Large intestine (tissue), 3 donors: Measurements from ENCODE around the gene DUS2. TPM values are rescaled to one million over a fixed set of nuclear protein-coding genes. Genes with fewer than 3 reads are reported as not detected.
"Not testable (repeated sequence)": the region's sequence is repeated elsewhere in the genome, so short reads cannot be mapped to it uniquely, and the experiment has no call there.

ENCODE experiments used
- DNase-seq, 2 donors: peaks; one replicate each; pipeline versions ENCODE4 v3.0.0 to v3.0.0-alpha.2; 2013
- H3K27ac ChIP-seq: one replicate; pipeline ENCODE4 v1.5.1; 2013; ENCODE audit warnings: low read length
- H3K27me3 ChIP-seq: 2 replicates; pipeline ENCODE4 v1.6.1; 2013; ENCODE audit warnings: low read length; ENCODE audit not compliant: control insufficient read depth, insufficient read depth
- H3K36me3 ChIP-seq: 2 replicates; pipeline ENCODE4 v1.6.1; 2013; ENCODE audit warnings: low read length; ENCODE audit not compliant: control insufficient read depth, insufficient read depth
- H3K4me1 ChIP-seq: one replicate; pipeline ENCODE4 v1.6.1; 2013; ENCODE audit warnings: low read length; ENCODE audit not compliant: control insufficient read depth, insufficient read depth
- H3K4me3 ChIP-seq: one replicate; pipeline ENCODE4 v1.5.1; 2013; ENCODE audit warnings: low read length
- H3K9me3 ChIP-seq: one replicate; pipeline ENCODE4 v1.6.1; 2013; ENCODE audit warnings: mild to moderate bottlenecking, low read depth, low read length, moderate library complexity; ENCODE audit not compliant: control insufficient read depth
- WGBS: methylation state at CpG from one replicate; pipeline ENCODE4 v1.1.5; 2013; ENCODE audit warnings: low lambda C conversion rate; ENCODE audit not compliant: insufficient coverage; 5-methylcytosine and 5-hydroxymethylcytosine counted together
- polyA plus RNA-seq: library from polyadenylated mRNA; unstranded; fragments of 120-200 nt; gene quantifications from one replicate; pipeline ENCODE4 v1.2.1, GENCODE V29; 2013

DUS2 gene
- polyA plus RNA-seq, 1 donor, result 12.2 TPM

- no peak overlapping the region for H3K4me3 ChIP-seq
- H3K4me1 ChIP-seq, result peaks cover 11% of the 10 kb centered on the region
- H3K36me3 ChIP-seq, result peaks cover 9% of the 10 kb centered on the region
- no peaks in the 10 kb centered on the region for H3K9me3 ChIP-seq
- no CpG with 5 or more reads among the region's 8 CpGs for WGBS
- no peak overlapping the region for H3K27ac ChIP-seq
- no peak for DNase-seq
- no peaks in the 10 kb centered on the region for H3K27me3 ChIP-seq
These were observed 3.9 kb upstream of the DUS2 start for GRCh38 chr16:68019167-68019680.

- H3K36me3 ChIP-seq, result peaks cover 9% of the 10 kb centered on the region
- H3K4me1 ChIP-seq, result peaks cover 12% of the 10 kb centered on the region
- no CpG with 5 or more reads among the region's 10 CpGs for WGBS
- no peaks in the 10 kb centered on the region for H3K9me3 ChIP-seq
- DNase-seq, result no peak
- H3K27ac ChIP-seq, result no peak overlapping the region
- no peaks in the 10 kb centered on the region for H3K27me3 ChIP-seq
- peak overlapping the region; percentile 82 for H3K4me3 ChIP-seq
These were observed 1.6 kb upstream of the DUS2 start for GRCh38 chr16:68021490-68021889.

- H3K4me3 ChIP-seq, result peak overlapping the region; percentile 82
- no peaks in the 10 kb centered on the region for H3K27me3 ChIP-seq
- WGBS, result no CpG with 5 or more reads among the region's 19 CpGs
- no peaks in the 10 kb centered on the region for H3K9me3 ChIP-seq
- no peak for DNase-seq
- peaks cover 9% of the 10 kb centered on the region for H3K36me3 ChIP-seq
- H3K27ac ChIP-seq, result peak overlapping the region; percentile 76
- H3K4me1 ChIP-seq, result peaks cover 12% of the 10 kb centered on the region
These were observed 781 bp upstream of the DUS2 start for GRCh38 chr16:68022278-68022727.

- peaks cover 13% of the 10 kb centered on the region for H3K36me3 ChIP-seq
- no peak overlapping the region for H3K4me3 ChIP-seq
- peaks cover 2% of the 10 kb centered on the region for H3K4me1 ChIP-seq
- H3K27ac ChIP-seq, result no peak overlapping the region
- no peak for DNase-seq
- H3K27me3 ChIP-seq, result no peaks in the 10 kb centered on the region
- H3K9me3 ChIP-seq, result no peaks in the 10 kb centered on the region
- no CpG with 5 or more reads among the region's 3 CpGs for WGBS
These were observed 5.9 kb downstream of the DUS2 start for GRCh38 chr16:68028996-68029395.

- not testable (repeated sequence) for DNase-seq, H3K4me1 ChIP-seq, H3K4me3 ChIP-seq, H3K9me3 ChIP-seq, H3K27ac ChIP-seq, H3K27me3 ChIP-seq
- no CpG with 5 or more reads among the region's 6 CpGs for WGBS
- peaks cover 13% of the 10 kb centered on the region for H3K36me3 ChIP-seq
These were observed 7.0 kb downstream of the DUS2 start for GRCh38 chr16:68030108-68030507.

GRCh38 chr16:68031951-68032350 lies 8.9 kb downstream of the DUS2 start:
- peaks cover 13% of the 10 kb centered on the region for H3K36me3 ChIP-seq
- no peaks in the 10 kb centered on the region for H3K4me1 ChIP-seq
- H3K4me3 ChIP-seq, result no peak overlapping the region
- H3K27me3 ChIP-seq, result no peaks in the 10 kb centered on the region
- no peaks in the 10 kb centered on the region for H3K9me3 ChIP-seq
- no peak overlapping the region for H3K27ac ChIP-seq
- WGBS, result 80% methylated on average over 1 of the region's 2 CpGs
- DNase-seq, result no peak

- H3K27ac ChIP-seq, result no peak overlapping the region
- WGBS, result no CpG with 5 or more reads among the region's 2 CpGs
These were observed 10.0 kb downstream of the DUS2 start for GRCh38 chr16:68033101-68033500.

GRCh38 chr16:68035227-68035626 lies 12.1 kb downstream of the DUS2 start:
- H3K27ac ChIP-seq, result no peak overlapping the region
- H3K4me1 ChIP-seq, result no peaks in the 10 kb centered on the region
- no peak for DNase-seq
- H3K36me3 ChIP-seq, result peaks cover 10% of the 10 kb centered on the region
- H3K4me3 ChIP-seq, result no peak overlapping the region
- H3K27me3 ChIP-seq, result no peaks in the 10 kb centered on the region
- 75% methylated on average over 2 of the region's 2 CpGs for WGBS
- H3K9me3 ChIP-seq, result no peaks in the 10 kb centered on the region

More at GRCh38 chr16:68033101-68033500, 10.0 kb downstream of the DUS2 start:
- DNase-seq, result no peak
- Histone ChIP-seq H3K9me3 (no peaks in the 10 kb centered on the region), H3K27me3 (no peaks in the 10 kb centered on the region), H3K4me1 (no peaks in the 10 kb centered on the region), H3K36me3 (peaks cover 13% of the 10 kb centered on the region), H3K4me3 (no peak overlapping the region)

- H3K27ac ChIP-seq, result no peak overlapping the region
- peaks cover 7% of the 10 kb centered on the region for H3K36me3 ChIP-seq
- no peaks in the 10 kb centered on the region for H3K27me3 ChIP-seq
- H3K9me3 ChIP-seq, result no peaks in the 10 kb centered on the region
- WGBS, result no CpG with 5 or more reads among the region's 9 CpGs
- H3K4me1 ChIP-seq, result no peaks in the 10 kb centered on the region
- no peak for DNase-seq
- no peak overlapping the region for H3K4me3 ChIP-seq
These were observed 14.9 kb downstream of the DUS2 start for GRCh38 chr16:68037841-68038597.

GRCh38 chr16:68040506-68041288 lies 17.6 kb downstream of the DUS2 start:
- Histone ChIP-seq H3K27ac (no peak overlapping the region), H3K4me1 (no peaks in the 10 kb centered on the region), H3K27me3 (no peaks in the 10 kb centered on the region), H3K36me3 (peaks cover 10% of the 10 kb centered on the region), H3K4me3 (no peak overlapping the region), H3K9me3 (no peaks in the 10 kb centered on the region)
- WGBS, result no CpG with 5 or more reads among the region's 14 CpGs
- peak; percentile 54 to 67 for DNase-seq
